HS-5 (cell line): ENCODE measurements around the gene CAPN2.
"Not testable (repeated sequence)": the region's sequence is repeated elsewhere in the genome, so short reads cannot be mapped to it uniquely, and the experiment has no call there.

Experiments
- DNase-seq: peaks from one replicate; pipeline ENCODE4 v3.0.0-alpha.2; 2012; ENCODE audit warnings: low read depth

Gene CAPN2

DNA sequence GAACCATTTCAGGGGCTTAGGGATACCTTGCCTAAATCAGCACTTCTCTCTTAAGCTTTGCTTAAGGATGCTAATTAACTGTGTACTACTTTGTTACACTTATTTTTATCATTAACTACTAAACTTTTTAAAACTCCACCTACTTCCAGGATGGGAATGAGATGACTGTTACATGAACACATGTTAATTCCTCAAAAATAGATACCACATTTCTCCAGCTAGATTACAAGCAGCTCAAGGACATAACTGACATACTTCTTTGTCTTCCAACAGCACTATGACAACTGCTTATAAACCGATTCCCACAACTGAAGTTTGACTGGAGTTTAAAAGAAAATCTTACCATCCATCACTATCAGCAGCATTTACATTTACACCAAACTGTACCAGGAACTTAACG, 79.7 kb downstream of the CAPN2 start:
- DNase-seq: no peak

DNA sequence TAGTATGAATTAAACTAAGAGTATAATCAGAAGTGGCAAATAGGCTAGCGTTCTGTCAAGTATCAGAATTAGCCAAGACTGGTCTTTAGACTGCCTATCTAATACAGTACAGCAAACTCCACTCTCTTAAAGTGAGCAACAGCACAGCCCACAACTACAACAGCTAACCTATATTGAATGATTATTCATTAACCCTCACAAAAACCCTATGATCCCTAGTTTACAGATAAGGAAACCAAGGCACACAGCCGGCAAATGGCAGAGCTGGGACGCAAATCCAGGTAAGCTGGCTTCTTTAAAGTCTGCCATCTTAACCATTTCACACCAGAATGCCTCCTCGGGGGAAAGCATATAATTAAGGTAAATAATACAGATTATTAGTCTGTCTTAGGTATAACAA, 81.4 kb downstream of the CAPN2 start:
- no peak for DNase-seq

DNA sequence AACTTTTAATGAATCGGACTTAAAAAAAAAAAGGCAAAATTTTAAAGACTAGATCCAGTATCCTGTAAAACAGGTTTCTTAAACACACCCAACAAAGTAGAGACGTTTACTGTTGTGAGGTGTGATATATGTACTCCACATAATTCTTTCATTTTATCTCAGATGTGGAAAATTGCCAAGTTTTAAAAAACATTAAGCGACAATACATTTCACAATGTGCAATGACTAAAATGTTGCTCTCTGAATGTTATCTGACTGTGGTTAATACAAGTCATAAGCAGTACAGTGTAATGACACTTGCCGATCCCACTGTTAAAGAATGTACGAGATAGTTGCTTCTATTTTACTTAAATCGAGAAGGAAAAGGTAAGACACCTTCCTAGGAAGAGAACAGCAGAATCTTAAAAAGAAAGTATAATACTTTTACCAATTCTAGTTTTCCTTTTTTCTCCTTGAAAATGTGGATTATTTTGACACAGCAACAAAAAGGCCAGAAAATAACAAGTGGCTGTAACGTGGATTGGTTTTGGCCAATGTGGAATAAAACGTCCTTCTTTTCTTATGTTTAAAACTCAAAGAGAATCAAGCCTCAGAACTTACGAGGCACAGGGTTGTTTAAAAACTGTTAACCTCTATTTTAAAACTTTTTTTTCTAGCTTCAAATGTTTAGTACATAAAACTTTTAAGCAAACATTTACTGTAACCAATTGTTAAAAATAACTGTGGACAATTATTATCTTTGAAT, 82.0 kb downstream of the CAPN2 start:
- no peak for DNase-seq

- DNase-seq: no peak
Observed at GRCh38 chr1:223796210-223796609, 83.9 kb downstream of the CAPN2 start.

DNA sequence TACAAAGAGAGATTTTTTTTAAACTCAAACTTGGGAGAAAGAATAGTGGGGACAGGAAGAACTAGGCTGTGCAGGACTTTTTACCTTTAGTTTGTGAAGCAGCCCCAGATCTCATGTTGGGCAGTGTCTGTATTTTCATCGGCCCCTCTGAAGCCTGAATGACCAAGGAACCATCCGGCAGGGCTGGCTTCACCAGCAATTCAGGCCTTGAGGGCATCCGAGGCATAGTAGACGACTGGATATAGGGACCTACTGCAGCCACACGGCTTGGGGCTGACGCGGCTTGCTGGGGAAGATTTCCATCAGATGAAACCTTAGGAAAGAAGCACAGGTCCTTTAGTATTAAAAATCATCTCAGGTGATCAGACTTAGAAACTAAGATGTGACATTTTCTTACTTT, 89.7 kb downstream of the CAPN2 start:
- no peak for DNase-seq

- no peak for DNase-seq
Observed at GRCh38 chr1:223802602-223803001, 90.3 kb downstream of the CAPN2 start.

- no peak for DNase-seq
Observed at GRCh38 chr1:223803211-223803610, 90.9 kb downstream of the CAPN2 start.

DNA sequence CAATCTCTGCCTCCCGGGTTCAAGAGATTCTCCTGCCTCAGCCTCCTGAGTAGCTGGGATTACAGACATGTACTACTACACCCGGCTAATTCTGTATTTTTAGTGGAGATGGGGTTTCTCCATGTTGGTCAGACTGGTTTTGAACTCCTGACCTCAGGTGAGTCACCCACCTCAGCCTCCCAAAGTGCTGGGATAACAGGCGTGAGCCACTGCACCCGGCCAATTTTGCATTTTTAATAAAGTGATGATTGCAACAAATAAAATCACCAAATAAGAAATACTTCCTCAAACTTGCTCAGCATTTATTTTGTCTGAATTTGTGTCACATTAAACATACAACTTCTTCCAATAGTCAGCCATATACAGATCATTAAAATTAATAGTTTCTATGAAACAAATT, 97.6 kb downstream of the CAPN2 start:
- DNase-seq: not testable (repeated sequence)

DNA sequence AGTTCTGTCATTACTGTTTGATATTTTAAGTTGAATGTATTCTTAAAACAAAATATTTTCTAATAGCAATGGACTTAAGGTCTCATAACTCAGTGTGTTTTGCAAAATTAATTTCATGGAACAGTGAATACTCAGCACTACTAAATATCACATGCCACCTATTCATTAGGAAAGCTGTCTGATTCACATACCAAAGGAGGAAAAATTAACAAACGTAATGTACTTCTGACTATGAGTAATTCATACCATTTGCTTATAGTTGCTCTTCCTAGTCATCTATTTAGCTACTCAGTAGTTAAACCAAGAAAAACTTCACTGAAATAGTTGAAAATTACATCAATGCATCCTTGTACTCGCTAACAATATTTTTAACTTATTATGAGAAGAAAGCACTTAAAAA, 98.2 kb downstream of the CAPN2 start:
- no peak for DNase-seq

- peak; percentile 23 for DNase-seq
Observed at GRCh38 chr1:223811634-223812101, 99.3 kb downstream of the CAPN2 start.

GRCh38 chr1:223813645-223814044, 101.3 kb downstream of the CAPN2 start:
- DNase-seq: no peak

GRCh38 chr1:223815020-223815853, 102.9 kb downstream of the CAPN2 start:
- no peak for DNase-seq

- DNase-seq: peak; percentile 68
Observed at GRCh38 chr1:223815865-223816264, 103.5 kb downstream of the CAPN2 start.

DNA sequence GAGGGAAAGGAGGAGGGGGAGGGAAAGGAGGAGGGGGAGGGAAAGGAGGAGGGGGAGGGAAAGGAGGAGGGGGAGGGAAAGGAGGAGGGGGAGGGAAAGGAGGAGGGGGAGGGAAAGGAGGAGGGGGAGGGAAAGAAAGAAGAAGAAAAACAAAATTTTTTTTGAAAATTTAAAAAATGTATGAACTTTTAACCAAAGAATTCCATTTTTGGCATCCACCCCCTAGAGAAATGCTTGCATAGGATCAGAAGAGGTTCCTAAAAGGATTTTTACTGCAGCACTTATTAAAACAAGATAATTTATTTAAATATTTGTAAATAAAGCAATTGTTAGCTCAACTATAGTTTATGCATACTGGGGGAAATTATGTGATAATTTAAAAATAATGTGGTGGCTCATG, 104.9 kb downstream of the CAPN2 start:
- not testable (repeated sequence) for DNase-seq

DNA sequence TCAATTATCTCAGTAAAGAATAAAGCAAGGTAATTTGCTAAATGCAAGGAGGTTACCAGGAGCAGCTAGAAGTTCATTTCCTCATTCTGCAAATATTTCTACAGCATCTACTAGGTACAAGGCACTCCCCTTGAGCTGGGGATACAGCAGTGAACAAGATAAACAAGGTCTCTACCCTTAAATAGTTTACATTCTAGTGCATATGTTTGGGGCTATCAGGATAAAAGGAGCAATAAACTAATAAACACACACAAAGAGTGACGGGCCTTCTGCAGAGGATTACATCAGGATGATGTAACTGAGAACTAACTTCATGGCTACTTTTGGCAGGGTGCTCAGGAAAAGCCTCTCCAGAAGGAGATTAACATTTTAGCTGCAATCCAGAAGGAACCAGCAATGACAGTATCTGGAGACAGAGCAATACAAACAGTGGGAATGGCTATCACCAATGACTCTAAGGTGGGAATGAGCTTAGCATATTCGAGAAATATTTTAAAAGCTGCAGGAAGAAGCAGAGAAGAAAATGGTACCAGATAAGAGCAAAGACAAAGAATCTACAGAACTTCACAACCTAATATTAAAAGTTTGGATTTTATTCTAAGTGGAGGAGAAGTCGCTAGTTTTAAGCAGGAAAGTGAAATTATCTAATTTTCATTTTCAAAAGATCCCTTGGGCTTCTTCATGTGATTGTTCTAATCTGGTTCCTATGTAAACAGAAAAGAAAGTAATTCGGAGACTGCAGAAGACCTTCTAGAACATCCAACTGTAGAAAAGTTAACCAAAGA, 107.6 kb downstream of the CAPN2 start:
- no peak for DNase-seq

DNA sequence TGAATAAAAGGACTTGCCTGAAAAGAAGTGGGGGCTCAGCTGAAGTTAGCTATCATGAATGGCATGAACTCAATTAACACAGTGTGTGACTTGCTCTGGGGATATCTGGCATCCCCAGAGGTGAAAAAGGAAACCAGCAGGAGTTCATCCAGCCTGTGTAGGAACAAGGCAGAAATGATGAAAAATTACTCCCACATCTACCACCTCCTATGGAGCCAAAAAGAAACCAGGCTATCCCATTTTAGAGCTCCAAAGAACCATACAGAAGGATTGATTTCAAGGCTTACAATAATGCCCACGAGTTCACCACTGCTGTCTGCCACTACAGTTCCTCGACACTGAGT, 108.1 kb downstream of the CAPN2 start:
- DNase-seq: no peak

DNA sequence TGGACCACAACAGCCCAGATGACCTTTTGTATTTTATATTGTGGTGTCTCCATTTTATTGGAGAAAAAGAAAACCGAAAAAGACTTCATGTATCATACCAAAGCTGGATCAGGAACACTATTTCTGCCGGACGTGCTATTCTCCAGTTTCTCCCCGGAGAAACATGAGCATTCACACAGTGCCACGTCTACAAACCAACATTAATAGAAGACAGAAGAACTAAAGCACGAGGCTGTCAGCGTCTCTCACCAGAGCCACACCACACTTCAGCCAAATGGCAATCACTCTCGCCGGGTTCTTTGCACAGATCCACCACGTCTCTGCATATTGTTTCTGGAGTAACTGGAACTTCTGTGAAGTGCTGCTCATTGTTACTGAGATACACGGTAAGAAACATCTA, 108.6 kb downstream of the CAPN2 start:
- no peak for DNase-seq

DNA sequence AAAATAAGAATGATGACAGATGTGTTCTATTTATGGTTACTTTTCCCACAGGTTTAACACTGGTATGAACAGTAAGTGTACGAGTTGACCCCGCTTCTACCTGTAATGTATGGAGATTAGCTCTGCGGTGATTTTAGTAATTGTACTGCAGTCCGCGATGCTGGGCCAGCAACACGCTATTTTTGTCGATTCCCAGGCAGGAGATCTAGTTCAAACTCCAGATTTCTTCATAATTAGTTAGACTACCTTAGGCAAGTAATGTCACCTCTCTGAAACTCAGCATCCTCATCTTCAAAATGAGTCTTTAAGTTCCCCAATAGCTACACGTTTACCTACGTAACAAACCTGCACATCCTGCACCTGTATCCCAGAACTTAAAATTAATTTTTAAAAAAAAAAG, 111.9 kb downstream of the CAPN2 start:
- DNase-seq: no peak

GRCh38 chr1:223824712-223825111, 112.4 kb downstream of the CAPN2 start:
- no peak for DNase-seq
